ENCODE data around the gene SCYGR2. TPM values are rescaled to one million over a fixed set of nuclear protein-coding genes. Genes with fewer than 3 reads are reported as not detected.

SCYGR2 gene
- total RNA-seq, 1 experiment from 2014 or later: not detected

GRCh38 chr2:227615181-227615580 lies 16.5 kb downstream of the SCYGR2 start:
- H3K9ac ChIP-seq (ENCODE audit: low read length): no peak overlapping the region
- ATAC-seq (no peak), DNase-seq (ENCODE audit: low read depth, low spot score) (no peak)
- H3K9me2 ChIP-seq (ENCODE audit: insufficient read depth): no peaks in the 10 kb centered on the region
- no peak overlapping the region for H3K4me3 ChIP-seq (replicated peaks in 1 of 2; ENCODE audit: low read depth in 1 of 2, low read length in 2 of 2)
- H3K9me3 ChIP-seq (ENCODE audit: control insufficient read depth in 1 of 2, insufficient read depth in 1 of 2, low read depth in 1 of 2, low read length in 2 of 2): no peaks in the 10 kb centered on the region
- no peak overlapping the region for H3K27ac ChIP-seq (ENCODE audit: low read depth, low read length)
- CTCF ChIA-PET: no interaction called here
- H3K27me3 ChIP-seq (ENCODE audit: insufficient read depth, low read length): no peaks in the 10 kb centered on the region
- no TSS peak for BruUV-seq (replicated peaks)
- H2AFZ ChIP-seq (ENCODE audit: low read depth, low read length, poor library complexity, severe bottlenecking): no peak overlapping the region
- no peaks in the 10 kb centered on the region for H3K36me3 ChIP-seq (ENCODE audit: control insufficient read depth in 1 of 2, insufficient read depth in 2 of 2, low read length in 2 of 2)
- no peaks in the 10 kb centered on the region for H4K20me1 ChIP-seq (ENCODE audit: insufficient read depth)
- no peak for TF ChIP-seq ZNF274 (IDR thresholded peaks at IDR 0.05; ENCODE audit: low read depth, low read length)
- no peak for TF ChIP-seq CBX3 (IDR thresholded peaks at IDR 0.05; ENCODE audit: low read depth)
- TF ChIP-seq TCF7L2 (IDR thresholded peaks at IDR 0.05; ENCODE audit: borderline replicate concordance, extremely low read depth, insufficient read depth, insufficient read length): no peak
- no peak for TF ChIP-seq POLR2AphosphoS5 (IDR thresholded peaks at IDR 0.05; ENCODE audit: low read depth, low read length)
- no peak for TF ChIP-seq EZH2phosphoT487 (IDR thresholded peaks at IDR 0.05; ENCODE audit: borderline replicate concordance)
- TF ChIP-seq ATF3 (IDR thresholded peaks at IDR 0.05): no peak
- TF ChIP-seq POLR2A (IDR thresholded peaks at IDR 0.05; ENCODE audit: borderline replicate concordance, extremely low read depth, insufficient read depth, insufficient read length): no peak
- POLR2A ChIA-PET: no interaction called here
- RAD21 ChIA-PET (ENCODE audit: low non-redundant PET in 1 of 2, low total read pairs in 2 of 2, uncharacterized antibody in 2 of 2, unreplicated experiment in 2 of 2): no interaction called here
- intact Hi-C loops (cut with micrococcal nuclease): no loop called here
- no peaks in the 10 kb centered on the region for H3K79me2 ChIP-seq (ENCODE audit: insufficient read depth, low read length)
- no peak overlapping the region for H3K4me2 ChIP-seq (ENCODE audit: low read length)
- H3K4me1 ChIP-seq (ENCODE audit: control insufficient read depth in 1 of 2, insufficient read depth in 2 of 2, low read length in 2 of 2): no peaks in the 10 kb centered on the region

- no TSS peak for BruUV-seq (replicated peaks)
- no peaks in the 10 kb centered on the region for H3K4me1 ChIP-seq (ENCODE audit: control insufficient read depth in 1 of 2, insufficient read depth in 2 of 2, low read length in 2 of 2)
- no peaks in the 10 kb centered on the region for H3K9me2 ChIP-seq (ENCODE audit: insufficient read depth)
- H3K9me3 ChIP-seq (ENCODE audit: control insufficient read depth in 1 of 2, insufficient read depth in 1 of 2, low read depth in 1 of 2, low read length in 2 of 2): no peaks in the 10 kb centered on the region
- TF ChIP-seq CTCF (IDR thresholded peaks at IDR 0.05 in 2 of 3, conservative IDR thresholded peaks at IDR 0.05 in 1 of 3; ENCODE audit: borderline replicate concordance in 1 of 3, insufficient read depth in 1 of 3, low read depth in 2 of 3, low read length in 2 of 3): no peak
- no peak for TF ChIP-seq MAX (IDR thresholded peaks at IDR 0.05)
- no peak for TF ChIP-seq CBX3 (IDR thresholded peaks at IDR 0.05; ENCODE audit: low read depth)
- no peak for TF ChIP-seq POLR2AphosphoS5 (IDR thresholded peaks at IDR 0.05; ENCODE audit: low read depth, low read length)
- no peak for TF ChIP-seq ZNF274 (IDR thresholded peaks at IDR 0.05; ENCODE audit: low read depth, low read length)
- TF ChIP-seq EGR1 (IDR thresholded peaks at IDR 0.05; ENCODE audit: low read depth): no peak
- TF ChIP-seq EZH2phosphoT487 (IDR thresholded peaks at IDR 0.05; ENCODE audit: borderline replicate concordance): no peak
- no peak for TF ChIP-seq SRF (IDR thresholded peaks at IDR 0.05; ENCODE audit: low read depth)
- H2AFZ ChIP-seq (ENCODE audit: low read depth, low read length, poor library complexity, severe bottlenecking): no peak overlapping the region
- no peaks in the 10 kb centered on the region for H3K27me3 ChIP-seq (ENCODE audit: insufficient read depth, low read length)
- RAD21 ChIA-PET (ENCODE audit: low non-redundant PET in 1 of 2, low total read pairs in 2 of 2, uncharacterized antibody in 2 of 2, unreplicated experiment in 2 of 2): no interaction called here
- DNase-seq (ENCODE audit: low read depth, low spot score) (no peak), ATAC-seq (no peak)
- H3K79me2 ChIP-seq (ENCODE audit: insufficient read depth, low read length): no peaks in the 10 kb centered on the region
- H3K4me3 ChIP-seq (replicated peaks in 1 of 2; ENCODE audit: low read depth in 1 of 2, low read length in 2 of 2): no peak overlapping the region
- H3K36me3 ChIP-seq (ENCODE audit: control insufficient read depth in 1 of 2, insufficient read depth in 2 of 2, low read length in 2 of 2): no peaks in the 10 kb centered on the region
- no peak overlapping the region for H3K9ac ChIP-seq (ENCODE audit: low read length)
- intact Hi-C loops (cut with micrococcal nuclease): no loop called here
- no peaks in the 10 kb centered on the region for H4K20me1 ChIP-seq (ENCODE audit: insufficient read depth)
- CTCF ChIA-PET: no interaction called here
- no peak overlapping the region for H3K4me2 ChIP-seq (ENCODE audit: low read length)
- POLR2A ChIA-PET: no interaction called here
- H3K27ac ChIP-seq (ENCODE audit: low read depth, low read length): no peak overlapping the region
Measured at GRCh38 chr2:227615906-227616305, 17.2 kb downstream of the SCYGR2 start.
